ENCODE results near the gene SREBF2.

The SREBF2 gene

DNA sequence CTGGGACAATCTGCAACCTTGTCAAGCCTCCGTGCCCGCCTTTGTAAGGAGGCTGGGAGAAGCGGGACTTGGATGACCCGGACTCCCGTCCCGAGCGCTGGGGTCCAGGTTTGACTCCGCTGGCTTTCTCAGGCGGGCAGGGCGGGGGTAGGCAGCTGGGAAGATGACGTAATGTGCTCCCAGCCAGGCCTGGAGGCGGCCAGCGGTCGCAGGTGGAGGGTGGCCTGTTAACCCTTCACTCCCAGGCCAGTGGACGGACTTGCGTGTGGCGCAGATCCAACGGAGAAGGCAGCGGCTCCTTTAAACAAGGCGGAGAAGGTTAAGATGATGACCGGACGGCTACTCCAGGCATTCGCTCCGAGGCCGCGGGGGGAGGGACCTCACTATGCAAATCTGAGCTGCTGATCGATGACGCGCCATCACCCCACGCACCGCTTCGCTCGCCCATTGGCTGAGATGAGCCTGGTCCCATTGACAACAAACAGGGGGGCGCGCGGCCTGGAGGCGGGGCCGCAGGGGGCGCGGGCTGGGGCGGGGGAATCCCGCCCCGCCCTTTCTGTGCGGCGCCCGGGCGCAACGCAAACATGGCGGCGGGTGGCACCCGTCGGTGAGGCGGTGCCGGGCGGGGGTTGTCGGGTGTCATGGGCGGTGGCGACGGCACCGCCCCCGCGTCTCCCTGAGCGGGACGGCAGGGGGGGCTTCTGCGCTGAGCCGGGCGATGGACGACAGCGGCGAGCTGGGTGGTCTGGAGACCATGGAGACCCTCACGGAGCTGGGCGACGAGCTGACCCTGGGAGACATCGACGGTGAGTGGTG is at the start of gene SREBF2:
SREBF2 (plus strand) TSS at position 553 of the 816 bp plus-strand sequence; CDS start at position 719, 166 bp downstream.
- DNase-seq (ENCODE audit: low read depth, low spot score), result peak; percentile 90
- Histone ChIP-seq H3K4me3 (peak within 1 kb of the TSS; percentile 91), H3K9ac (ENCODE audit: insufficient read length) (peak within 1 kb of the TSS; percentile 97), H3K9me3 (ENCODE audit: low read depth, low read length) (no peaks in the 10 kb centered on the region), H3K27ac (peak within 1 kb of the TSS; percentile 100), H3K36me3 (ENCODE audit: insufficient read depth, low read length) (peaks cover 38% of the 10 kb centered on the region)
- TF ChIP-seq EZH2 (IDR thresholded peaks at IDR 0.05) (no peak), POLR2AphosphoS5 (IDR thresholded peaks at IDR 0.05; ENCODE audit: borderline replicate concordance, low read depth, low read length) (peak; percentile 72; the same call in 1 of the 2 replicates), FOXP2 (optimal IDR thresholded peaks at IDR 0.05; ENCODE audit: control extremely low read depth, extremely low read length, insufficient read depth) (peak; percentile 92)

DNA sequence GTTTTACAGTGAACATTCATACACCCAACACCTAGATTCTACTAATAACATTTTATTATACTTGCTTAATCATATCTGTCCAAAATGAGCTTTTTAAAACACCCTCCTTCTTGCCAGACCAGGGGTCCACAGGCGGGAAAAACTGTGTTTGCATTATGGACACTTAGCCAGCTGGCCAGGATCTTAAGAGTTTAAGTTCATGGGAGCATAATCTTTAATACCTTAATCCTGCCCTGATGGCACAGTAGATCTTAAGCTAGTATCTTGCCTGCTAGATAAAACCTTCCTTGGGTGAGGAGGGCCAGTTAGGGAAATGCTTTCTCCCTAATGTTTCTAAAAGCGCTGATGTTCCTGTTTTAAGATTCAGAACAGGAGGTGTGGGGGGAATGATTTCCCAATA is 45.6 kb upstream of the SREBF2 start:
- TF ChIP-seq FOXP2 (optimal IDR thresholded peaks at IDR 0.05; ENCODE audit: control extremely low read depth, extremely low read length, insufficient read depth) (no peak), EZH2 (IDR thresholded peaks at IDR 0.05) (no peak), POLR2AphosphoS5 (IDR thresholded peaks at IDR 0.05; ENCODE audit: borderline replicate concordance, low read depth, low read length) (no peak)
- DNase-seq (ENCODE audit: low read depth, low spot score), result no peak
- Histone ChIP-seq H3K9me3 (ENCODE audit: low read depth, low read length) (no peaks in the 10 kb centered on the region), H3K9ac (ENCODE audit: insufficient read length) (no peak overlapping the region), H3K27ac (no peak overlapping the region), H3K4me3 (no peak overlapping the region), H3K36me3 (ENCODE audit: insufficient read depth, low read length) (no peaks in the 10 kb centered on the region)

DNA sequence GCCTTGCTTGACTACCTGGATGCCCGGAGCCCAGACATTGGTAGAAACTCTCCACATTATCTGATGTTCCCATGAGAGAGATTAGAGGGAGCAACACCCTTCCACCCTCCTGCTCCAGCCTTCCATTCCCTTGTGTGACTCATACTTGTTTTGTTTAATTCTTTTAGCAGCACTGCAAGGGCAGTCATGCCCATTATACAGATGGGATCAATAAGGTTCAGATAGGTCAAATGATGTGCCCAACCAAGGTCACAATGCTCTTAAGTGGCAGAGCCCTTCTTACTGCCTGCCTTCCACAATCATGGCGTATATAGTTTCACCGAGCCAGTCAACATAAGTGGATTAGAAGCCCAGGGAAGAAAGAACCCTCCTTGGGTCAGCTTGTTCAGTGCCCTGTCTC is 39.0 kb upstream of the SREBF2 start:
- H3K4me3 ChIP-seq, result no peak overlapping the region
- DNase-seq (ENCODE audit: low read depth, low spot score), result no peak
- no peak overlapping the region for H3K9ac ChIP-seq (ENCODE audit: insufficient read length)
- H3K27ac ChIP-seq, result no peak overlapping the region
- no peaks in the 10 kb centered on the region for H3K9me3 ChIP-seq (ENCODE audit: low read depth, low read length)
- TF ChIP-seq POLR2AphosphoS5 (IDR thresholded peaks at IDR 0.05; ENCODE audit: borderline replicate concordance, low read depth, low read length) (no peak), FOXP2 (optimal IDR thresholded peaks at IDR 0.05; ENCODE audit: control extremely low read depth, extremely low read length, insufficient read depth) (no peak), EZH2 (IDR thresholded peaks at IDR 0.05) (no peak)
- no peaks in the 10 kb centered on the region for H3K36me3 ChIP-seq (ENCODE audit: insufficient read depth, low read length)

DNA sequence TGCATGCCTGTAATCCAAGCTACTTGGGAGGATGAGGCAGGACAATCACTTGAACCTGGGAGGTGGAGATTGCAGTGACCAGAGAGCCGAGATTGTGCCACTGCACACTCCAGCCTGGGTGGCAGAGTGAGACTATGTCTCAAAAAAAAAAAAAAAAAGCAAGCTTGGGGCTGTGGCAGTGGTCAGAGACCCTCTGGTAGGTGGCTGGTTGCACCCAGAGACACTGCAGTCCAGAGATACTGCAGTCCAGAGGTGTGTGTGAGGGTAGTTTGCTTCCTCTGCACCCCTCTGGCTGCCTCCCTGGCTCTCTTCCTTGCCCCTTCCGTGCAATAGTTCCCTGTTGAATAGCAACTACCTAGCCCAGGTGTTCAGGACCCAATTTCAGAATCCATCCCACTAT is 34.2 kb upstream of the SREBF2 start:
- Histone ChIP-seq H3K9me3 (ENCODE audit: low read depth, low read length) (no peaks in the 10 kb centered on the region), H3K36me3 (ENCODE audit: insufficient read depth, low read length) (no peaks in the 10 kb centered on the region), H3K27ac (no peak overlapping the region), H3K4me3 (no peak overlapping the region), H3K9ac (ENCODE audit: insufficient read length) (no peak overlapping the region)
- TF ChIP-seq EZH2 (IDR thresholded peaks at IDR 0.05) (no peak), POLR2AphosphoS5 (IDR thresholded peaks at IDR 0.05; ENCODE audit: borderline replicate concordance, low read depth, low read length) (no peak), FOXP2 (optimal IDR thresholded peaks at IDR 0.05; ENCODE audit: control extremely low read depth, extremely low read length, insufficient read depth) (no peak)
- DNase-seq (ENCODE audit: low read depth, low spot score), result no peak

DNA sequence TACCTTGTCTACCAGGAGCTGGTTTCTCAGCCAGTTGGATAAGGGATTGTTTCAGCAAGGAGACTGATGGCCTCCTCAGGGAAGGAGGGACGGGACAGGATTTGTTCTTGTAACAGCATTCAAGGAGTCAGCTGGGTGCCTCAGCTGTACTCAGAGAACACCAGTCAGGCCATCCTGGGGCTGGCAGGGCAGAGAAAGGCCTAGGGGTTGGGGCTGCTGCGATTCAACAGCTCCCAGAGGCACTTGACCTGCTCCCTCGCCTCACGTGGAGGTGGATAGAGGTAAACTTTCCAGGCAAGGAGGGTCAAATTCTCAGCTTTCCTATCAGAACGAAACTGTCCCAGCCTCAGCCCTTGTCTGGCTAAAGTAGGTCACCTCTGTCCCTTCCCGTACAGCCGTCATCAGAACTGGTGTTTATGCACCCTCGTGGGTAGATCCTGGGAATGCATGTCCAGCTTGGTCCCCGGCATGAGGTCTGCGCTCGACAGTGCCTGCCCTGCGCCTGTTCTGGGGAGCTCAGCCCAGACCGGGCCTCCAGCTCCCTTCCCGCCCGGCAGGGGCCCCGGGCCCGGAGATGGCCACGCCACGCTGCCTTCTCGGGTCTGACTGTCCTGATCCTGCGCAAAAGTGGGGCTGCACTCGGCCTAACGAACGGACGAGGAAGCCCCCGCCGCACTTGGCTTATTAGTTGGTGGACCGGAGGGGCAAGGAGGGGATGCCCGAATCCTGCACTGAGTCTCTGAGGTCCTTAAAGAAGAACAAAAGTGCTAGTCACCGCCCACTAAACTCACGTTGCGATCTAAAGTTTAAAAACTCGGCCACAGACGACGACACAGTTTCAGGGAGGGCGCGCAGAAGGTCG is 33.2 kb upstream of the SREBF2 start:
- peak overlapping the region; percentile 77 for H3K27ac ChIP-seq
- no peaks in the 10 kb centered on the region for H3K36me3 ChIP-seq (ENCODE audit: insufficient read depth, low read length)
- H3K4me3 ChIP-seq, result peak overlapping the region; percentile 94
- no peak for DNase-seq (ENCODE audit: low read depth, low spot score)
- no peak for TF ChIP-seq EZH2 (IDR thresholded peaks at IDR 0.05)
- TF ChIP-seq FOXP2 (optimal IDR thresholded peaks at IDR 0.05; ENCODE audit: control extremely low read depth, extremely low read length, insufficient read depth), result no peak
- no peak for TF ChIP-seq POLR2AphosphoS5 (IDR thresholded peaks at IDR 0.05; ENCODE audit: borderline replicate concordance, low read depth, low read length)
- H3K9me3 ChIP-seq (ENCODE audit: low read depth, low read length), result no peaks in the 10 kb centered on the region
- peak overlapping the region; percentile 67 for H3K9ac ChIP-seq (ENCODE audit: insufficient read length)

DNA sequence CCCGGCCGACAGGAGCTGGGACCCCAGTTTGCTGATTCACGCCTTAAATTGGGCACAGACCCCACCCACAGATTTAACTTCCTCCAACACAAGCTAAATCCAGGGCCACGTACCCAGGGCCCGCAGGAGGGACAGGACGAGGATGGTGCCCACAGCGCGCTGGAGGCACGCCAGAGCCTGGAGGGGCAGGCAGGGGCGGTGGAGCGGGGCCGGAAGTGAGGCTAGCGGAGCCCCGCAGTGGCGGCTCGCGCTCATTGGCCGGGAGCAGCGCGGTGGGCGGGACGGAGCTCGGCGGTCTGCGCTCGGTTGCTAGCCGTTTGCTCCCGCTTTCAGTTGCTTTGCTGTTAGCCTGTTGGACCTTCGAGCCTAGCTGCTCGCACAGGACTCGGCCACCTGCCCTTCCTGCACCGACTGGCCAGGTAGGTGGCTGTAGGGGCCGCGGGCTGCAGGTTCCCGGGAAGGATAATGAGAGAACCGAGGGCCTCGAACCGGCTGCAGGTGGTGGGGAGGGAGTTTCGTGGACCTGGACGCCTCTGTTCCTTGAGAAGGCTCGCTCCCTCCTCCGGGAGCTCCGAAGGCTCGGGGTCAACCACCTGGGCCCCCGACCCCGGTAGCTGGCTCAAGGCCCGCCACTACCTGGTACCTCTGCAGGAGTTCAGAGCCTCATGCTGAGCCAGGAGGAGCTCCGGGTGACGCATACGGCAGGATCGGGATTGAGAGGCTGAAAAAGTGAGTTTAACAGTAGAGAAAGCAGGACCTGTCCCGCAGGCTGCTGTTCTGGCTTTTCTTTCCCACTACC is 32.4 kb upstream of the SREBF2 start, which contains the start of gene CCDC134:
CCDC134 (plus strand) TSS at position 332 of the 799 bp plus-strand sequence. CDS start 8,212 bp downstream, outside the sequence.
- no peak for DNase-seq (ENCODE audit: low read depth, low spot score)
- peak; percentile 95 for TF ChIP-seq POLR2AphosphoS5 (IDR thresholded peaks at IDR 0.05; ENCODE audit: borderline replicate concordance, low read depth, low read length)
- TF ChIP-seq FOXP2 (optimal IDR thresholded peaks at IDR 0.05; ENCODE audit: control extremely low read depth, extremely low read length, insufficient read depth), result no peak
- TF ChIP-seq EZH2 (IDR thresholded peaks at IDR 0.05), result no peak
- H3K9me3 ChIP-seq (ENCODE audit: low read depth, low read length), result no peaks in the 10 kb centered on the region
- H3K36me3 ChIP-seq (ENCODE audit: insufficient read depth, low read length), result no peaks in the 10 kb centered on the region
- H3K9ac ChIP-seq (ENCODE audit: insufficient read length), result peak within 1 kb of the TSS; percentile 88
- peak within 1 kb of the TSS; percentile 77 for H3K27ac ChIP-seq
- peak within 1 kb of the TSS; percentile 94 for H3K4me3 ChIP-seq

DNA sequence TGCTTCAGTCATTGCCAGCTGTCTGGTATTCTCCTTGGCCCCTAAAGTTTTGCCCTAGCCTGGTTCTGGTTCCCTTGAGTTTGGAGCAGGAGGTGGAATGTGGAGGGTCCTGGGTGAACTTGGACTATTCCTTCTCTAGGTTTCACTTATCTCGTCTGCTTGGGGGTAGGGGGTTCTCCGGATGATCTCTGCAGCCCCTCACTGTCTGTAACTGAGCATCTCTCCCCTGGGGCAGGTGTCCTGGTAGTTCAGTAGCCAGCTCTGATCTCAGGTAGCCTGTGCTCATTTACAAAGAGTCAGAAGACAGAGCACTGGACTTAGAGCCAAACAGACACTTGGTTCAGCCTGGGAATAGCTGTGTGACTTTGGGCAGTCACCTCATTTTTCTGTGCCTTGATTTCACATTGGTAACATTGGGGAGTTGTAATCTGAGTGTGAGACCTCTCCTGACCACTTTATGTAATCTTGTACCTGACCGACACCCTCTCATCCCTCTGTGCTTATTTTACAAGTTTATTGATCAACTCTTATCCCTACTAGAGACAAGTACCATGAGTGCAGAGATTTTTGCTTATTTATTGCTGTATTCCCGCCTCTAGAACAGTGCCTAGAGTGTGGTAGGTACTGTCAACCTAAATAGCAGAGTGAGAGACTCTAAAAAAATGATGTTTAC is 31.6 kb upstream of the SREBF2 start:
- TF ChIP-seq EZH2 (IDR thresholded peaks at IDR 0.05) (no peak), POLR2AphosphoS5 (IDR thresholded peaks at IDR 0.05; ENCODE audit: borderline replicate concordance, low read depth, low read length) (no peak), FOXP2 (optimal IDR thresholded peaks at IDR 0.05; ENCODE audit: control extremely low read depth, extremely low read length, insufficient read depth) (no peak)
- H3K27ac ChIP-seq, result no peak overlapping the region
- H3K9me3 ChIP-seq (ENCODE audit: low read depth, low read length), result no peaks in the 10 kb centered on the region
- DNase-seq (ENCODE audit: low read depth, low spot score), result no peak
- peak overlapping the region; percentile 94 for H3K4me3 ChIP-seq
- no peaks in the 10 kb centered on the region for H3K36me3 ChIP-seq (ENCODE audit: insufficient read depth, low read length)
- H3K9ac ChIP-seq (ENCODE audit: insufficient read length), result peak overlapping the region; percentile 88

All from SK-N-MC (cell line).